Measurements from ENCODE around the gene TEKTIP1.

TEKTIP1 gene

DNA sequence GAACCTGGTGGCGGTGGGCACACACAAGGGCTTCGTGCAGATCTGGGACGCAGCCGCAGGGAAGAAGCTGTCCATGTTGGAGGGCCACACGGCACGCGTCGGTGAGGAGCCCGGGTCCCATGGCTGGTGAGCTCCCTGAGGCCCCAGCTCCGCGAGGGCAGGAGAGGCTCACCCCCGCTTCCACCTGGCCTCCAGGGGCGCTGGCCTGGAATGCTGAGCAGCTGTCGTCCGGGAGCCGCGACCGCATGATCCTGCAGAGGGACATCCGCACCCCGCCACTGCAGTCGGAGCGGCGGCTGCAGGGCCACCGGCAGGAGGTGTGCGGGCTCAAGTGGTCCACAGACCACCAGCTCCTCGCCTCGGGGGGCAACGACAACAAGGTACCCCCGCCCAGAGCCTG is 7.3 kb upstream of the TEKTIP1 start:
- Histone ChIP-seq H3K36me3 (ENCODE audit: insufficient read depth, low read length) (peaks cover 72% of the 10 kb centered on the region; the same call in 1 of the 2 replicates), H3K9me3 (ENCODE audit: insufficient read depth, low read depth, low read length) (no peaks in the 10 kb centered on the region), H3K4me3 (ENCODE audit: low read length, poor library complexity, severe bottlenecking) (no peak overlapping the region), H3K9ac (ENCODE audit: low read depth, low read length, poor library complexity, severe bottlenecking) (no peak overlapping the region), H3K4me2 (ENCODE audit: low read depth, low read length, poor library complexity, severe bottlenecking) (no peak overlapping the region), H4K20me1 (ENCODE audit: insufficient read depth, low read length, poor library complexity, severe bottlenecking) (no peaks in the 10 kb centered on the region), H3F3A (ENCODE audit: low read depth) (no peaks in the 10 kb centered on the region), H2AFZ (ENCODE audit: low read length) (no peak overlapping the region), H3K4me1 (ENCODE audit: insufficient read depth, low read length, poor library complexity, severe bottlenecking) (no peaks in the 10 kb centered on the region), H3K9me2 (replicated peaks; ENCODE audit: low read depth, low read length) (no peaks in the 10 kb centered on the region), H3K79me2 (ENCODE audit: insufficient read depth, low read length) (no peaks in the 10 kb centered on the region), H3K27me3 (ENCODE audit: insufficient read depth, low read length, poor library complexity, severe bottlenecking) (no peaks in the 10 kb centered on the region)
- no peak for TF ChIP-seq EZH2phosphoT487 (IDR thresholded peaks at IDR 0.05; ENCODE audit: borderline replicate concordance)
- TF ChIP-seq, protein P1, sequence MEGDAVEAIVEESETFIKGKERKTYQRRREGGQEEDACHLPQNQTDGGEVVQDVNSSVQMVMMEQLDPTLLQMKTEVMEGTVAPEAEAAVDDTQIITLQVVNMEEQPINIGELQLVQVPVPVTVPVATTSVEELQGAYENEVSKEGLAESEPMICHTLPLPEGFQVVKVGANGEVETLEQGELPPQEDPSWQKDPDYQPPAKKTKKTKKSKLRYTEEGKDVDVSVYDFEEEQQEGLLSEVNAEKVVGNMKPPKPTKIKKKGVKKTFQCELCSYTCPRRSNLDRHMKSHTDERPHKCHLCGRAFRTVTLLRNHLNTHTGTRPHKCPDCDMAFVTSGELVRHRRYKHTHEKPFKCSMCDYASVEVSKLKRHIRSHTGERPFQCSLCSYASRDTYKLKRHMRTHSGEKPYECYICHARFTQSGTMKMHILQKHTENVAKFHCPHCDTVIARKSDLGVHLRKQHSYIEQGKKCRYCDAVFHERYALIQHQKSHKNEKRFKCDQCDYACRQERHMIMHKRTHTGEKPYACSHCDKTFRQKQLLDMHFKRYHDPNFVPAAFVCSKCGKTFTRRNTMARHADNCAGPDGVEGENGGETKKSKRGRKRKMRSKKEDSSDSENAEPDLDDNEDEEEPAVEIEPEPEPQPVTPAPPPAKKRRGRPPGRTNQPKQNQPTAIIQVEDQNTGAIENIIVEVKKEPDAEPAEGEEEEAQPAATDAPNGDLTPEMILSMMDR (conservative IDR thresholded peaks at IDR 0.05; ENCODE audit: low read length) = no peak

DNA sequence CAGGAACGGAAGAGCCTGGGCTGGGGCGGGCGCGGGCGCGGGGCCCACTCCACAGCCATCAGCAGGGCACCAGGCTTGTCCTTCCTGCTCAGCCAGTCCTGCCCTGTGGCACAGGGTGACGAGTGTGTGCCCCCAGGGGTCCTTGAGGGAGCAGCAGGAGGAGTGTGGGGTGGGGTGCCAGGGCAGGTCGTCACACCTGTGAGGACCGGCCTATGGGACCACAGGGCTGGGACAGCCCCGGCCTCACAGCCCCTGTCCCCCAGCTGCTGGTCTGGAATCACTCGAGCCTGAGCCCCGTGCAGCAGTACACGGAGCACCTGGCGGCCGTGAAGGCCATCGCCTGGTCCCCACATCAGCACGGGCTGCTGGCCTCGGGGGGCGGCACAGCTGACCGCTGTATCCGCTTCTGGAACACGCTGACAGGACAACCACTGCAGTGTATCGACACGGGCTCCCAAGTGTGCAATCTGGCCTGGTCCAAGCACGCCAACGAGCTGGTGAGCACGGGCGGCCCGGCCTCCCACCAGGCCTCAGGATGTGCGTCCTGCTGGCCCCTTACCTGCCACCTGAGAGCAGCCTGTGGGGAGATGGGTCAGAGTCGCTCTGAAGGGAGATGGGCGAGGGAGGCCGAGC is 6.7 kb upstream of the TEKTIP1 start:
- Histone ChIP-seq H3K27me3 (ENCODE audit: insufficient read depth, low read length, poor library complexity, severe bottlenecking) (no peaks in the 10 kb centered on the region), H3K4me2 (ENCODE audit: low read depth, low read length, poor library complexity, severe bottlenecking) (no peak overlapping the region), H3K79me2 (ENCODE audit: insufficient read depth, low read length) (no peaks in the 10 kb centered on the region), H4K20me1 (ENCODE audit: insufficient read depth, low read length, poor library complexity, severe bottlenecking) (no peaks in the 10 kb centered on the region), H3K4me3 (ENCODE audit: low read length, poor library complexity, severe bottlenecking) (no peak overlapping the region), H3K4me1 (ENCODE audit: insufficient read depth, low read length, poor library complexity, severe bottlenecking) (no peaks in the 10 kb centered on the region), H3F3A (ENCODE audit: low read depth) (no peaks in the 10 kb centered on the region), H3K9me3 (ENCODE audit: insufficient read depth, low read depth, low read length) (no peaks in the 10 kb centered on the region), H3K9ac (ENCODE audit: low read depth, low read length, poor library complexity, severe bottlenecking) (no peak overlapping the region), H3K36me3 (ENCODE audit: insufficient read depth, low read length) (peaks cover 67% of the 10 kb centered on the region; the same call in 1 of the 2 replicates), H3K9me2 (replicated peaks; ENCODE audit: low read depth, low read length) (no peaks in the 10 kb centered on the region), H2AFZ (ENCODE audit: low read length) (no peak overlapping the region)
- TF ChIP-seq, protein P1 (conservative IDR thresholded peaks at IDR 0.05; ENCODE audit: low read length) = no peak
- no peak for TF ChIP-seq EZH2phosphoT487 (IDR thresholded peaks at IDR 0.05; ENCODE audit: borderline replicate concordance)

DNA sequence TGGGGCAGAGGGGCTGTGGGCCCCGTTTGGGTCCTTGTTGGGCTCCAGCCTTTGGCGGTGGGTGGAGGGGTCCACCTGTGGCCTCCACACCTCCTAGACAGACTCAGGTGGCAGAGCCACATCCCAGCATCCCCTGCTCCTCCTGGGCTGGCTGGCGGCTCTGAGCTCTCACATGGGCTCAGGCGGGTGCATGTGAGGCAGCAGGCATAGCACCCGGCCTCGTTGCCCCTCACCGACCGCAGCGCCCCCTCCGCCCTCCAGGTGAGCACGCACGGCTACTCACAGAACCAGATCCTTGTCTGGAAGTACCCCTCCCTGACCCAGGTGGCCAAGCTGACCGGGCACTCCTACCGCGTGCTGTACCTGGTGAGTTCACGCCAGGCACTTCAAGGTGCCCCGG is 5.9 kb upstream of the TEKTIP1 start:
- Histone ChIP-seq H3K9me2 (replicated peaks; ENCODE audit: low read depth, low read length) (no peaks in the 10 kb centered on the region), H3K4me1 (ENCODE audit: insufficient read depth, low read length, poor library complexity, severe bottlenecking) (no peaks in the 10 kb centered on the region), H3K9ac (ENCODE audit: low read depth, low read length, poor library complexity, severe bottlenecking) (no peak overlapping the region), H4K20me1 (ENCODE audit: insufficient read depth, low read length, poor library complexity, severe bottlenecking) (no peaks in the 10 kb centered on the region), H3K4me2 (ENCODE audit: low read depth, low read length, poor library complexity, severe bottlenecking) (no peak overlapping the region), H3K27me3 (ENCODE audit: insufficient read depth, low read length, poor library complexity, severe bottlenecking) (no peaks in the 10 kb centered on the region), H3K36me3 (ENCODE audit: insufficient read depth, low read length) (peaks cover 62% of the 10 kb centered on the region; the same call in 1 of the 2 replicates), H3K4me3 (ENCODE audit: low read length, poor library complexity, severe bottlenecking) (no peak overlapping the region), H2AFZ (ENCODE audit: low read length) (no peak overlapping the region), H3F3A (ENCODE audit: low read depth) (no peaks in the 10 kb centered on the region), H3K9me3 (ENCODE audit: insufficient read depth, low read depth, low read length) (no peaks in the 10 kb centered on the region), H3K79me2 (ENCODE audit: insufficient read depth, low read length) (no peaks in the 10 kb centered on the region)
- TF ChIP-seq, protein P1 (conservative IDR thresholded peaks at IDR 0.05; ENCODE audit: low read length) = no peak
- no peak for TF ChIP-seq EZH2phosphoT487 (IDR thresholded peaks at IDR 0.05; ENCODE audit: borderline replicate concordance)
